ENCODE data around the gene GAS6. TPM values are rescaled to one million over a fixed set of nuclear protein-coding genes. Genes with fewer than 3 reads are reported as not detected.

Gene GAS6
- total and polyA plus RNA-seq, 7 experiments from 2014 or later, result 0.38 to 5.5 (median 3.0) TPM; not detected in 1

- Mint-ChIP-seq H3K27me3 (no peaks in the 10 kb centered on the region), H3K9me3 (peaks cover 0 to 8% (median 4%) of the 10 kb centered on the region in 11 donors), H3K27ac (no peak overlapping the region), H3K4me3 (no peak overlapping the region), H3K4me1 (peaks cover 0 to 1% (median 0%) of the 10 kb centered on the region in 7 donors), H3K36me3 (no peaks in the 10 kb centered on the region)
- Histone ChIP-seq H3K27me3 (ENCODE audit: control insufficient read depth in 2 of 2, insufficient read depth in 2 of 2, low read length in 2 of 2) (no peaks in the 10 kb centered on the region), H3K4me1 (ENCODE audit: control insufficient read depth in 2 of 2, insufficient read depth in 2 of 2, low read length in 2 of 2) (no peaks in the 10 kb centered on the region), H3K27ac (ENCODE audit: low read depth, low read length) (no peak overlapping the region), H3K9me3 (ENCODE audit: control insufficient read depth in 2 of 3, low read length in 3 of 3) (peaks cover 0 to 9% (median 0%) of the 10 kb centered on the region in 3 experiments), H3K36me3 (ENCODE audit: control insufficient read depth in 2 of 3, insufficient read depth in 3 of 3, low read length in 3 of 3) (no peaks in the 10 kb centered on the region), H3K4me3 (ENCODE audit: low read length) (no peak overlapping the region)
- no peak for DNase-seq
- ChIA-PET POLR2A (no interaction called here), CTCF (no interaction called here)
- intact Hi-C loops (cut with micrococcal nuclease), result no loop called here
- ATAC-seq, result peak; percentile 7
Observed at GRCh38 chr13:113803409-113804016, 60.4 kb downstream of the GAS6 start.

- peaks cover 0 to 1% (median 0%) of the 10 kb centered on the region in 11 donors for H3K9me3 Mint-ChIP-seq
- H3K36me3 Mint-ChIP-seq, result no peaks in the 10 kb centered on the region
- DNase-seq, result no peak
- no peak overlapping the region for H3K4me3 Mint-ChIP-seq
- H3K27me3 Mint-ChIP-seq, result no peaks in the 10 kb centered on the region
- H3K27ac Mint-ChIP-seq, result no peak overlapping the region
- H3K4me1 ChIP-seq (ENCODE audit: control insufficient read depth in 2 of 2, insufficient read depth in 2 of 2, low read length in 2 of 2), result no peaks in the 10 kb centered on the region
- H3K4me3 ChIP-seq (ENCODE audit: low read length), result no peak overlapping the region
- H3K36me3 ChIP-seq (ENCODE audit: control insufficient read depth in 2 of 3, insufficient read depth in 3 of 3, low read length in 3 of 3), result no peaks in the 10 kb centered on the region
- CTCF ChIA-PET, result no interaction called here
- no peak overlapping the region for H3K27ac ChIP-seq (ENCODE audit: low read depth, low read length)
- H3K27me3 ChIP-seq (ENCODE audit: control insufficient read depth in 2 of 2, insufficient read depth in 2 of 2, low read length in 2 of 2), result no peaks in the 10 kb centered on the region
- H3K9me3 ChIP-seq (ENCODE audit: control insufficient read depth in 2 of 3, low read length in 3 of 3), result peaks cover 0 to 2% (median 0%) of the 10 kb centered on the region in 3 experiments
- intact Hi-C loops (cut with micrococcal nuclease), result no loop called here
- POLR2A ChIA-PET, result no interaction called here
- no peak for ATAC-seq
- no peaks in the 10 kb centered on the region for H3K4me1 Mint-ChIP-seq
Observed at GRCh38 chr13:113802761-113803160, 61.1 kb downstream of the GAS6 start.

GRCh38 chr13:113802090-113802531 lies 61.8 kb downstream of the GAS6 start:
- no peak for DNase-seq
- ChIA-PET CTCF (interaction anchor here (0.5 kb wide), 1 partner anchor 12 kb away, joined by 3 read pairs; no protein-coding TSS in a partner anchor), POLR2A (no interaction called here)
- ATAC-seq, result no peak
- Histone ChIP-seq H3K27me3 (ENCODE audit: control insufficient read depth in 2 of 2, insufficient read depth in 2 of 2, low read length in 2 of 2) (no peaks in the 10 kb centered on the region), H3K36me3 (ENCODE audit: control insufficient read depth in 2 of 3, insufficient read depth in 3 of 3, low read length in 3 of 3) (no peaks in the 10 kb centered on the region), H3K4me3 (ENCODE audit: low read length) (no peak overlapping the region), H3K4me1 (ENCODE audit: control insufficient read depth in 2 of 2, insufficient read depth in 2 of 2, low read length in 2 of 2) (no peaks in the 10 kb centered on the region), H3K9me3 (ENCODE audit: control insufficient read depth in 2 of 3, low read length in 3 of 3) (no peaks in the 10 kb centered on the region), H3K27ac (ENCODE audit: low read depth, low read length) (no peak overlapping the region)
- Mint-ChIP-seq H3K27me3 (no peaks in the 10 kb centered on the region), H3K4me1 (no peaks in the 10 kb centered on the region), H3K4me3 (no peak overlapping the region), H3K9me3 (peaks cover 0 to 1% (median 0%) of the 10 kb centered on the region in 11 donors), H3K27ac (no peak overlapping the region), H3K36me3 (no peaks in the 10 kb centered on the region)
- intact Hi-C loops (cut with micrococcal nuclease), result no loop called here

- no peaks in the 10 kb centered on the region for H3K9me3 ChIP-seq (ENCODE audit: control insufficient read depth in 2 of 3, low read length in 3 of 3)
- H3K27ac Mint-ChIP-seq, result no peak overlapping the region
- DNase-seq (no peak), ATAC-seq (peak; percentile 17)
- no peaks in the 10 kb centered on the region for H3K36me3 Mint-ChIP-seq
- ChIA-PET POLR2A (no interaction called here), CTCF (interaction anchor here (0.5 kb wide), 1 partner anchor 13 kb away, joined by 3 read pairs; no protein-coding TSS in a partner anchor)
- no peak overlapping the region for H3K4me3 Mint-ChIP-seq
- H3K4me1 Mint-ChIP-seq, result no peaks in the 10 kb centered on the region
- intact Hi-C loops (cut with micrococcal nuclease), result no loop called here
- no peaks in the 10 kb centered on the region for H3K27me3 Mint-ChIP-seq
- no peaks in the 10 kb centered on the region for H3K27me3 ChIP-seq (ENCODE audit: control insufficient read depth in 2 of 2, insufficient read depth in 2 of 2, low read length in 2 of 2)
- no peaks in the 10 kb centered on the region for H3K4me1 ChIP-seq (ENCODE audit: control insufficient read depth in 2 of 2, insufficient read depth in 2 of 2, low read length in 2 of 2)
- no peak overlapping the region for H3K27ac ChIP-seq (ENCODE audit: low read depth, low read length)
- no peak overlapping the region for H3K4me3 ChIP-seq (ENCODE audit: low read length)
- peaks cover 0 to 1% (median 0%) of the 10 kb centered on the region in 11 donors for H3K9me3 Mint-ChIP-seq
- H3K36me3 ChIP-seq (ENCODE audit: control insufficient read depth in 2 of 3, insufficient read depth in 3 of 3, low read length in 3 of 3), result no peaks in the 10 kb centered on the region
Observed at GRCh38 chr13:113801289-113801961, 62.5 kb downstream of the GAS6 start.

- Mint-ChIP-seq H3K4me1 (no peaks in the 10 kb centered on the region), H3K36me3 (no peaks in the 10 kb centered on the region), H3K27ac (no peak overlapping the region), H3K27me3 (no peaks in the 10 kb centered on the region), H3K4me3 (no peak overlapping the region), H3K9me3 (peaks cover 0 to 1% (median 0%) of the 10 kb centered on the region in 11 donors)
- Histone ChIP-seq H3K27me3 (ENCODE audit: control insufficient read depth in 2 of 2, insufficient read depth in 2 of 2, low read length in 2 of 2) (no peaks in the 10 kb centered on the region), H3K36me3 (ENCODE audit: control insufficient read depth in 2 of 3, insufficient read depth in 3 of 3, low read length in 3 of 3) (no peaks in the 10 kb centered on the region), H3K9me3 (ENCODE audit: control insufficient read depth in 2 of 3, low read length in 3 of 3) (no peaks in the 10 kb centered on the region), H3K4me3 (ENCODE audit: low read length) (no peak overlapping the region), H3K4me1 (ENCODE audit: control insufficient read depth in 2 of 2, insufficient read depth in 2 of 2, low read length in 2 of 2) (no peaks in the 10 kb centered on the region), H3K27ac (ENCODE audit: low read depth, low read length) (no peak overlapping the region)
- DNase-seq (no peak), ATAC-seq (no peak)
- CTCF ChIA-PET, result no interaction called here
- POLR2A ChIA-PET, result no interaction called here
- intact Hi-C loops (cut with micrococcal nuclease), result no loop called here
Observed at GRCh38 chr13:113800576-113800926, 63.3 kb downstream of the GAS6 start.

- Mint-ChIP-seq H3K4me1 (no peaks in the 10 kb centered on the region), H3K4me3 (no peak overlapping the region), H3K27ac (no peak overlapping the region), H3K9me3 (peaks cover 0 to 1% (median 0%) of the 10 kb centered on the region in 11 donors), H3K36me3 (no peaks in the 10 kb centered on the region), H3K27me3 (no peaks in the 10 kb centered on the region)
- intact Hi-C loops (cut with micrococcal nuclease), result no loop called here
- Histone ChIP-seq H3K4me3 (ENCODE audit: low read length) (no peak overlapping the region), H3K27me3 (ENCODE audit: control insufficient read depth in 2 of 2, insufficient read depth in 2 of 2, low read length in 2 of 2) (no peaks in the 10 kb centered on the region), H3K4me1 (ENCODE audit: control insufficient read depth in 2 of 2, insufficient read depth in 2 of 2, low read length in 2 of 2) (no peaks in the 10 kb centered on the region), H3K9me3 (ENCODE audit: control insufficient read depth in 2 of 3, low read length in 3 of 3) (no peaks in the 10 kb centered on the region), H3K27ac (ENCODE audit: low read depth, low read length) (no peak overlapping the region), H3K36me3 (ENCODE audit: control insufficient read depth in 2 of 3, insufficient read depth in 3 of 3, low read length in 3 of 3) (no peaks in the 10 kb centered on the region)
- ChIA-PET CTCF (no interaction called here), POLR2A (no interaction called here)
- ATAC-seq (no peak), DNase-seq (no peak)
Observed at GRCh38 chr13:113798200-113798811, 65.6 kb downstream of the GAS6 start.

Data from naive thymus-derived CD4-positive, alpha-beta T cell (primary cell).